Testis (tissue), 3 donors: ENCODE results near the gene GRIK4. TPM values are rescaled to one million over a fixed set of nuclear protein-coding genes. Genes with fewer than 3 reads are reported as not detected.

Source experiments
- DNase-seq: peaks from one replicate; pipeline ENCODE4 v3.0.0-alpha.2; 2019
- H3K27ac ChIP-seq, 2 donors: fragments of 200-600 bp; sonication (generic); one replicate each; pipeline ENCODE4 v1.5.1; 2019
- H3K27me3 ChIP-seq: fragments of 200-600 bp; sonication (generic); one replicate; pipeline ENCODE4 v1.5.1; 2019
- H3K36me3 ChIP-seq: fragments of 200-600 bp; sonication (generic); one replicate; pipeline ENCODE4 v1.5.1; 2017; ENCODE audit warnings: low read depth; ENCODE audit errors: missing control alignments
- H3K4me1 ChIP-seq: fragments of 200-600 bp; sonication (generic); one replicate; pipeline ENCODE4 v1.5.1; 2019
- H3K4me3 ChIP-seq, 2 donors: fragments of 200-600 bp; sonication (generic); one replicate each; pipeline ENCODE4 v1.5.1; 2017 to 2019
- H3K9me3 ChIP-seq: fragments of 200-600 bp; sonication (generic); one replicate; pipeline ENCODE4 v1.5.1; 2017
- CTCF ChIP-seq, 3 experiments: fragments of 450-650 bp in 2 of 3; fragments of 200-600 bp in 1 of 3; sonication (generic) in 1 of 3; IDR thresholded peaks; one replicate each; pipeline ENCODE4 v1.5.1; 2016 to 2019; ENCODE audit warnings: antibody characterized with exemption in 3 of 3, mild to moderate bottlenecking in 2 of 3, moderate library complexity in 1 of 3
- POLR2A ChIP-seq: fragments of 450-650 bp; IDR thresholded peaks from one replicate; pipeline ENCODE4 v1.6.1; 2017; ENCODE audit warnings: antibody characterized with exemption, mild to moderate bottlenecking, moderate library complexity
- WGBS, 2 donors: methylation state at CpG; one replicate each; pipeline ENCODE4 v1.1.5; 2018; 5-methylcytosine and 5-hydroxymethylcytosine counted together
- intact Hi-C: fragments of 100-400 bp; cut with DNase I; formaldehyde crosslinking; loops from one replicate; pipeline ENCODE4 v1.15.1; 2023; ENCODE audit warnings: low total_unique reads
- polyA plus RNA-seq: library from polyadenylated mRNA; stranded (reverse); fragments of 350-450 nt; fragmentation: Illumina TruSeq; extraction: RNeasy Lipid Tissue Mini Kit (QIAGEN cat#74804); gene quantifications from one replicate; pipeline ENCODE4 v1.2.3, GENCODE V29; 2014; ENCODE audit warnings: low read depth, low replicate concordance; ENCODE audit not compliant: insufficient read depth
- total RNA-seq, 2 donors: library from RNA; depleted of rRNA; stranded (reverse); fragments of >200 nt; gene quantifications; one replicate each; pipeline ENCODE4 v1.2.3, GENCODE V29; 2016

GRIK4 gene
- total and polyA plus RNA-seq, 3 donors from 2014 or later: 2.6 to 3.0 (median 2.6) TPM

- no peak for DNase-seq
- Histone ChIP-seq H3K4me3 (no peak overlapping the region), H3K4me1 (no peaks in the 10 kb centered on the region), H3K27me3 (no peaks in the 10 kb centered on the region), H3K27ac (no peak overlapping the region), H3K9me3 (no peaks in the 10 kb centered on the region), H3K36me3 (no peaks in the 10 kb centered on the region)
- no peak for TF ChIP-seq POLR2A
- TF ChIP-seq CTCF (IDR thresholded peaks at IDR 0.05): no peak
- WGBS, 2 donors: 95 to 100% methylated on average over 3 of the region's 3 CpGs
- intact Hi-C loops: loop anchor here (10.0 kb wide), 3 partner anchors 165 to 585 kb away; partner anchors contain the start of gene TECTA
These were observed 7.9 kb downstream of the GRIK4 start for GRCh38 chr11:120519474-120519873.

GRCh38 chr11:120520091-120520822, 8.7 kb downstream of the GRIK4 start:
- no peak for DNase-seq
- Histone ChIP-seq H3K36me3 (no peaks in the 10 kb centered on the region), H3K9me3 (no peaks in the 10 kb centered on the region), H3K4me1 (no peaks in the 10 kb centered on the region), H3K27me3 (no peaks in the 10 kb centered on the region), H3K27ac (no peak overlapping the region), H3K4me3 (no peak overlapping the region)
- TF ChIP-seq POLR2A: no peak
- no peak for TF ChIP-seq CTCF (IDR thresholded peaks at IDR 0.05)
- WGBS, 2 donors: 92 to 93% methylated on average over 9 to 16 of the region's 16 CpGs
- intact Hi-C loops: no loop called here

DNA sequence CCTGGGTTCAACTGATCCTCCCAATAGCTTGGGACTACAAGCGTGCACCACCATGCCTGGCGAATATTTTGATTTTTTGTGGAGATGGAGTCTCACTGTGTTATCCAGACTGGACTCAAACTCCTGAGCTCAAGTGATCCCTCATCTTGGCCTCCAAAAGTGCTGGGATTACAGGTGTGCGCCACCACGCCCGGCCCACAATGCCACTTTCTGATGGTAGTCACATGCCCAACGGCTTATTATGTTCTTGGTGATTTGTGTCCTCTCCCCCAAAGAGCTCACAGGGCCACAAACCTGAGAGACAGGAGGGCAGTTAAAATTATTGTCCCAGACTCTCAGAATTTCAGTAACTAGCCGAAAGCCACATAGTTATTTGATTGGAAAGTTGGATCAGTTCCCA, 9.6 kb downstream of the GRIK4 start:
- Histone ChIP-seq H3K27ac (no peak overlapping the region), H3K4me1 (no peaks in the 10 kb centered on the region), H3K9me3 (no peaks in the 10 kb centered on the region), H3K36me3 (no peaks in the 10 kb centered on the region), H3K27me3 (no peaks in the 10 kb centered on the region), H3K4me3 (no peak overlapping the region)
- DNase-seq: no peak
- TF ChIP-seq CTCF (IDR thresholded peaks at IDR 0.05) (no peak), POLR2A (no peak)
- WGBS, 2 donors: 91 to 95% methylated on average over 7 of the region's 7 CpGs
- intact Hi-C loops: no loop called here

GRCh38 chr11:120522021-120522420, 10.5 kb downstream of the GRIK4 start:
- intact Hi-C loops: no loop called here
- DNase-seq: no peak
- 97 to 99% methylated on average over 11 of the region's 11 CpGs for WGBS, 2 donors
- TF ChIP-seq CTCF (IDR thresholded peaks at IDR 0.05): no peak
- no peak for TF ChIP-seq POLR2A
- Histone ChIP-seq H3K27ac (no peak overlapping the region), H3K27me3 (no peaks in the 10 kb centered on the region), H3K4me3 (no peak overlapping the region), H3K36me3 (no peaks in the 10 kb centered on the region), H3K4me1 (no peaks in the 10 kb centered on the region), H3K9me3 (no peaks in the 10 kb centered on the region)

- 82 to 83% methylated on average over 3 of the region's 3 CpGs for WGBS, 2 donors
These were observed 11.2 kb downstream of the GRIK4 start for GRCh38 chr11:120522736-120523135.

More at GRCh38 chr11:120522736-120523135, 11.2 kb downstream of the GRIK4 start:
- no peaks in the 10 kb centered on the region for H3K36me3 ChIP-seq
- H3K27me3 ChIP-seq: no peaks in the 10 kb centered on the region
- H3K9me3 ChIP-seq: no peaks in the 10 kb centered on the region
- H3K4me3 ChIP-seq: no peak overlapping the region
- no peak overlapping the region for H3K27ac ChIP-seq
- intact Hi-C loops: no loop called here
- H3K4me1 ChIP-seq: no peaks in the 10 kb centered on the region
- no peak for DNase-seq
- TF ChIP-seq POLR2A: no peak
- TF ChIP-seq CTCF (IDR thresholded peaks at IDR 0.05): no peak
